ENCODE data around the gene SMARCD3.

Gene SMARCD3

GRCh38 chr7:151197932-151198331 is 50.6 kb downstream of the SMARCD3 start:
- TF ChIP-seq CTCF (IDR thresholded peaks at IDR 0.05; ENCODE audit: low read length) (no peak), EZH2 (IDR thresholded peaks at IDR 0.05; ENCODE audit: borderline replicate concordance, low read length) (no peak)
- Histone ChIP-seq H3K4me2 (ENCODE audit: low read length) (no peak overlapping the region), H3K9me2 (ENCODE audit: low read depth, low read length) (no peaks in the 10 kb centered on the region), H3K27ac (ENCODE audit: low read depth, low read length, poor library complexity, severe bottlenecking) (no peak overlapping the region), H3K4me3 (ENCODE audit: low read depth, low read length, poor library complexity, severe bottlenecking) (no peak overlapping the region), H3K79me2 (ENCODE audit: insufficient read depth, low read length) (no peaks in the 10 kb centered on the region), H3F3A (ENCODE audit: insufficient read depth, low read length) (no peaks in the 10 kb centered on the region), H3K36me3 (ENCODE audit: insufficient read depth, low read length) (no peaks in the 10 kb centered on the region), H3K27me3 (ENCODE audit: insufficient read depth, low read length) (no peaks in the 10 kb centered on the region; the same call in 1 of the 2 replicates), H3K9me3 (ENCODE audit: low read length) (no peaks in the 10 kb centered on the region), H2AFZ (ENCODE audit: low read length) (no peak overlapping the region), H3K4me1 (ENCODE audit: insufficient read depth, low read length, severe bottlenecking) (no peaks in the 10 kb centered on the region), H4K20me1 (ENCODE audit: insufficient read depth, low read length) (no peaks in the 10 kb centered on the region), H3K9ac (ENCODE audit: low read length) (no peak overlapping the region)

GRCh38 chr7:151195616-151196450 is 52.7 kb downstream of the SMARCD3 start:
- Histone ChIP-seq H3K27ac (ENCODE audit: low read depth, low read length, poor library complexity, severe bottlenecking) (no peak overlapping the region), H3K4me1 (ENCODE audit: insufficient read depth, low read length, severe bottlenecking) (no peaks in the 10 kb centered on the region), H3K9me2 (ENCODE audit: low read depth, low read length) (no peaks in the 10 kb centered on the region), H3K9ac (ENCODE audit: low read length) (no peak overlapping the region), H4K20me1 (ENCODE audit: insufficient read depth, low read length) (no peaks in the 10 kb centered on the region), H3K27me3 (ENCODE audit: insufficient read depth, low read length) (peaks cover 3% of the 10 kb centered on the region; the same call in 1 of the 2 replicates), H3K9me3 (ENCODE audit: low read length) (no peaks in the 10 kb centered on the region), H3K4me3 (ENCODE audit: low read depth, low read length, poor library complexity, severe bottlenecking) (no peak overlapping the region), H3F3A (ENCODE audit: insufficient read depth, low read length) (no peaks in the 10 kb centered on the region), H3K79me2 (ENCODE audit: insufficient read depth, low read length) (no peaks in the 10 kb centered on the region), H3K36me3 (ENCODE audit: insufficient read depth, low read length) (no peaks in the 10 kb centered on the region), H2AFZ (ENCODE audit: low read length) (no peak overlapping the region), H3K4me2 (ENCODE audit: low read length) (no peak overlapping the region)
- no peak for TF ChIP-seq CTCF (IDR thresholded peaks at IDR 0.05; ENCODE audit: low read length)
- no peak for TF ChIP-seq EZH2 (IDR thresholded peaks at IDR 0.05; ENCODE audit: borderline replicate concordance, low read length)

GRCh38 chr7:151194188-151194587 is 54.3 kb downstream of the SMARCD3 start:
- H2AFZ ChIP-seq (ENCODE audit: low read length), result no peak overlapping the region
- TF ChIP-seq EZH2 (IDR thresholded peaks at IDR 0.05; ENCODE audit: borderline replicate concordance, low read length) (no peak), CTCF (IDR thresholded peaks at IDR 0.05; ENCODE audit: low read length) (no peak)
- H3K27me3 ChIP-seq (ENCODE audit: insufficient read depth, low read length), result peaks cover 10% of the 10 kb centered on the region; the same call in 1 of the 2 replicates
- H3K79me2 ChIP-seq (ENCODE audit: insufficient read depth, low read length), result no peaks in the 10 kb centered on the region
- no peaks in the 10 kb centered on the region for H3K36me3 ChIP-seq (ENCODE audit: insufficient read depth, low read length)
- no peak overlapping the region for H3K27ac ChIP-seq (ENCODE audit: low read depth, low read length, poor library complexity, severe bottlenecking)
- H3K4me3 ChIP-seq (ENCODE audit: low read depth, low read length, poor library complexity, severe bottlenecking), result no peak overlapping the region
- no peaks in the 10 kb centered on the region for H3F3A ChIP-seq (ENCODE audit: insufficient read depth, low read length)
- H3K9me2 ChIP-seq (ENCODE audit: low read depth, low read length), result no peaks in the 10 kb centered on the region
- no peak overlapping the region for H3K4me2 ChIP-seq (ENCODE audit: low read length)
- H3K4me1 ChIP-seq (ENCODE audit: insufficient read depth, low read length, severe bottlenecking), result no peaks in the 10 kb centered on the region
- no peak overlapping the region for H3K9ac ChIP-seq (ENCODE audit: low read length)
- no peaks in the 10 kb centered on the region for H4K20me1 ChIP-seq (ENCODE audit: insufficient read depth, low read length)
- no peaks in the 10 kb centered on the region for H3K9me3 ChIP-seq (ENCODE audit: low read length)
